AG10803 (cell line): Measurements from ENCODE around the gene MOCS1.

Source experiments
- DNase-seq: peaks from one replicate; pipeline ENCODE4 v3.0.0; 2010; ENCODE audit warnings: low read depth
- H3K4me3 ChIP-seq: 2 replicates; pipeline ENCODE4 v1.5.1; 2011; ENCODE audit warnings: mild to moderate bottlenecking, low read length, control low read depth
- TF ChIP-seq, protein P1 (sequence below): conservative IDR thresholded peaks from 2 replicates; pipeline ENCODE4 v1.5.1; 2011; ENCODE audit warnings: mild to moderate bottlenecking, low read length, control low read depth, inconsistent platforms

The MOCS1 gene

DNA sequence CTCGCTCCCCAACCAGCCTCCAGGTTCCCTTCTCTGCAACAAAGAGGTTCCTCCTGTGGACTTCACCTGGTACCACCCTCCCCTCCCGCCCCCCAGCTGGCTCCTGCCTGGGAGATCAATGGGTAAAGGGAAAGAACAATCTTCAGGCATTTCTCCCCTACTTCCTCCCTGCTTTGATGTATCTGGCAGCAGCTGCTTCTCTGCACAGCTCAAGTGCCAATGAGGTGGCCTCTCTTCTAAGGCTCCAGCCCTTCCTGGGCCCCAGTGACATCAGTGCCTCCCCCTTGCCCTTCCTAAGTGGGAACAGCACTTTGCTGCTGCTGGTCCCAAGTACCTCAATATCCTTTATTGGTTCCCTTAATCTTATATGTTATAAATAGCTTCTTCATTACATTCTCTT is 23.5 kb downstream of the MOCS1 start:
- no peak for DNase-seq
- TF ChIP-seq, protein P1, sequence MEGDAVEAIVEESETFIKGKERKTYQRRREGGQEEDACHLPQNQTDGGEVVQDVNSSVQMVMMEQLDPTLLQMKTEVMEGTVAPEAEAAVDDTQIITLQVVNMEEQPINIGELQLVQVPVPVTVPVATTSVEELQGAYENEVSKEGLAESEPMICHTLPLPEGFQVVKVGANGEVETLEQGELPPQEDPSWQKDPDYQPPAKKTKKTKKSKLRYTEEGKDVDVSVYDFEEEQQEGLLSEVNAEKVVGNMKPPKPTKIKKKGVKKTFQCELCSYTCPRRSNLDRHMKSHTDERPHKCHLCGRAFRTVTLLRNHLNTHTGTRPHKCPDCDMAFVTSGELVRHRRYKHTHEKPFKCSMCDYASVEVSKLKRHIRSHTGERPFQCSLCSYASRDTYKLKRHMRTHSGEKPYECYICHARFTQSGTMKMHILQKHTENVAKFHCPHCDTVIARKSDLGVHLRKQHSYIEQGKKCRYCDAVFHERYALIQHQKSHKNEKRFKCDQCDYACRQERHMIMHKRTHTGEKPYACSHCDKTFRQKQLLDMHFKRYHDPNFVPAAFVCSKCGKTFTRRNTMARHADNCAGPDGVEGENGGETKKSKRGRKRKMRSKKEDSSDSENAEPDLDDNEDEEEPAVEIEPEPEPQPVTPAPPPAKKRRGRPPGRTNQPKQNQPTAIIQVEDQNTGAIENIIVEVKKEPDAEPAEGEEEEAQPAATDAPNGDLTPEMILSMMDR, result no peak

DNA sequence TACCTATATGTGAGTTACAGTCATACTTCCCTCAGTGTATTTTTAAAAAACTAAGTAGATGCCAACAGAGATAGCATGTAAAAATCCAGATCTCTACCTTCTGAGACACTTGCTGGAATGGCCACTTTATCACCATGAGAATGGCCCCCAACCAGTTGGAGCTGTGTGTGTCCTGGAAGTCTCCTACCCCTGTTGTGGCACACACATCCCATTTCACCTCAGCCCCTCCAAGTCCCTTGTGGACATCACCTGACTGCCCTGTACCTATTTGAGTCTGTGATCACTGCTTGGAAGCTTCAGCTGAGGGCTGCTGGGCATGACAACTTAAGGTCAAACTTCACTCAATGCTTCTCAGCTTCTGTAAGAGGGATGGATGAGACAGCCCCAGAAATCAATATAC is 24.1 kb downstream of the MOCS1 start:
- TF ChIP-seq, protein P1, result no peak
- H3K4me3 ChIP-seq, result no peak overlapping the region
- DNase-seq, result no peak

More for the DNA sequence above, 23.5 kb downstream of the MOCS1 start:
- no peak overlapping the region for H3K4me3 ChIP-seq

DNA sequence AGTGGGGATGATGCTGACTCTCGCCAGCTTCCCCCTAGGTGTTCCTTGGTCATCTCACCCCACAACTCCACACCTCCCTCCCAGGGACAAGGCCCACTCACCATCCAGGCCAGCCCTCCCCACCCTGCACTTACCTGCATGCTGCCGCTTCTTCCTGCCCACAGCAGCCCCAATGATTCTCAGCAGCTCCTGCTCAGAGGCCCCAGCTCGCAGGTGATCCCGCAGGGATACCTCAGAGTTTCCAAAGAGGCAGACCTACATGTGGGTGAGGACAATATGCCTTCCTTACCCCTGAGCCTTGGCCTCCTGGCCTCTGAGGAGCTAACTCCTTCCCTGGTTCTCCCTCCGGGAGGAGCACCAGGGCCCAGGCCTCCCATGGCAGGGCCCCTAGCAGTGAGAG is 24.6 kb downstream of the MOCS1 start:
- DNase-seq, result no peak
- TF ChIP-seq, protein P1, result no peak

DNA sequence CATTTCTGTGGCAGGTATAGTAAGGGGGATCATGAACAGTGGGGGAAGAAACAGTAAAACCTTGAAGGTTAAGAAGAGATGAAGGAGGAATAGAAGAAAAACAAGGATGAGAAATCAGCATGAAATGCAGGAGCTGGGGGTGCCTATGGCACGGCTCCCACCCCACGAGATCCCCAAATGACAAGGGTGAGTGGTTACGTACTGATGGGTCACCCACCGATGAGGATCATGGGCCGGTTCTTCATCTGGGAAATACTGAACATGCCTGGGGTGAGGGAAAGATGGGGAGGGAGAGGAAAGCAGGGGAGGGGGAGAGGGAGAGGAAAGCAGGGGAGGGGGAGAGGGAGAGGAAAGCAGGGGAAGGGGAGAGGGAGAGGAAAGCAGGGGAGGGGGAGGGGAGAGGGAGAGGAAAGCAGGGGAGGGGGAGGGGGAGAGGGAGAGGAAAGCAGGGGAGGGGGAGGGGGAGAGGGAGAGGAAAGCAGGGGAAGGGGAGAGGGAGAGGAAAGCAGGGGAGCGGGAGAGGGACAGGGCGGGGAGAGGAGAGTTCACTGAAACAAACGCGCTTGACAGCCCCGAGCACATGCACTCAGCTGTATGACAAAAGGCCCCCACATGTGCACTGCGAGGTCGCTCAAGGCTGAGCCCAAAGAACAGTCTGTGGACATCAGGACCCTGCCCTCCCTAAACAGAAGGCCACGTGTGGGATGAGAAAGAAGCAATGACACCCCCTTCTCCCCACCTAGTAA is 25.3 kb downstream of the MOCS1 start:
- TF ChIP-seq, protein P1, result no peak
- no peak overlapping the region for H3K4me3 ChIP-seq
- DNase-seq, result no peak

More for the DNA sequence above, 24.6 kb downstream of the MOCS1 start:
- no peak overlapping the region for H3K4me3 ChIP-seq

DNA sequence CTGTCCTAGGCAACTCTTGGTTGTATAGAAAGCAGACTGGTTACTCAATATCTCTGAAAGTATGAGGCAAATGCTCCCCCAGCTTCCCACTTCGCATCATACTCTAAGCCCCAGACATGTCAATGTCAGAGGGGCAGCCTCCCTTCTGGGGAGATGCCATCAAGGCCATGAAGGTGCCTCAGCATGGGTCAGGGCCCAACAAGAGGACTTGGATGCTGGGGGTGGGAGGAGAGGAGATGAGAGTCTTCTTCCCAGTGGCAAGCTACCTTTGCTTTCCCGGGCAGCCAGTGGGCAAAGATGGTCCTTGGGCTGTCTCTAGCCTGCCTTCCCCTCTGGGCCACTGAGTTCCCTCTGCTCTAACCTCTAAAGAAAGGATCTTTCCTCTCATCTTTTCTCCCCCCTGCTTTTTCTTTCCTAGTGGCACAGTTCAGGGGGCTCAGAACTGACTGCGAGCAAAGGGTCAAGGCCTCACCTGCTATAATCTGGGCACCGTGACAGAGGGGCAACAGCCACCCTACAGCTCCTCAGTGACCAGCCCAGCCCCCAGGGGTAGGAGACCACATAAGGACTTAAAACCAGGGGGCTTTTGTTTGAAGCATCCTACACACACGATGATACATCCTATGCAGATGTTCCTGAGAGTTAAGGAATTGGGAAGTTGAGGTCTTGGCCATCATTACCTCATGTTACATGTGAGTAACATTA is 26.2 kb downstream of the MOCS1 start:
- DNase-seq, result no peak
- H3K4me3 ChIP-seq, result no peak overlapping the region
- TF ChIP-seq, protein P1, result no peak

DNA sequence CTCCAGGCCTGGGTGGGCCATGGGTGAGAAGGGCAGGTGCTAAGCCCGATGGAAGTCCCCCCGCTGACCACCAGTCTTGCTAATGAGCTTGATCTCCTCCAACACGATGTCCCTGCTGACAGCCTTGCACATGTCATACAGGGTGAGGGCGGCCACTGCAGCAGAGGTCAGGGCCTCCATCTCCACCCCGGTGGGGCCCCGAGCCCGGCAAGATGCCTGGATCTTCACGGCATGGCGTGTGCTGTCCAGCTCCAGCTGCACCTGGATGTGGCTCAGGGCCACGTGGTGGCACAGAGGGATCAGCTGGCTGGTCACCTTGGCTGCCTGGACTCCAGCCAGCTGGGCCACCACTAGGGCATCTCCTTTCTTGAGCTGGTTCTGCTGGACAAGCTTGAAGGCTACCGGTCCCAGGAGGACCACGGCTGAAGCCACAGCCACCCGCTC is 27.9 kb downstream of the MOCS1 start:
- H3K4me3 ChIP-seq, result no peak overlapping the region
- TF ChIP-seq, protein P1, result no peak
- no peak for DNase-seq

DNA sequence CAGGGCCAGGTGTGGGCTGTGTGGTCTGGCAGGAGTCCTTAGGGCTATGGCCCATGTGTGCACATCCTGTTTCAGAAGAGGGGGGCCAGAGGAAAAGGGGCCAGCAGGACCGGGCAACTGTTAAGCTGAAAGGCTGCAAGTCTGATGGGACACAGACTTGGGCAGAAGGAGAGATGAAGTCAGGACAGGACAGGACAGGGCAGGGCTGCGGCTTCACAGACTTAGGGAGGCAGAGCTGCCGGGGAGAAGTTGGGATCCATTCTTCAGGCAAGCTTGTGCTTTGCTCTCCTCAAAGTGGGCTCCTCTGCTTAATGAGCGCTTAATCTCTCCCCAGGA is 28.7 kb downstream of the MOCS1 start:
- DNase-seq, result no peak
- TF ChIP-seq, protein P1, result no peak
- no peak overlapping the region for H3K4me3 ChIP-seq
